Keratinocyte (primary cell): ENCODE results near the gene PPP3CB. TPM values are rescaled to one million over a fixed set of nuclear protein-coding genes. Genes with fewer than 3 reads are reported as not detected.

Experiments
- DNase-seq: peaks from one replicate; pipeline ENCODE4 v3.0.0-alpha.2; 2011; ENCODE audit warnings: low read depth, missing footprints, low spot score
- FAIRE-seq: peaks from 2 replicates; lab custom pipeline; 2011; peaks lifted over from hg19 to GRCh38; lab: Jason Lieb, UNC
- H2AFZ ChIP-seq: 2 replicates; pipeline ENCODE4 v1.6.0; 2012; ENCODE audit warnings: low read length, control low read depth, inconsistent platforms; ENCODE audit not compliant: control insufficient read depth
- H3K27ac ChIP-seq: 2 replicates; pipeline ENCODE4 v1.5.1; 2011; ENCODE audit warnings: low read length; ENCODE audit not compliant: control insufficient read depth, insufficient read depth
- H3K27me3 ChIP-seq: 3 replicates; pipeline ENCODE4 v1.6.0; 2011; ENCODE audit warnings: low read length; ENCODE audit not compliant: control insufficient read depth, insufficient read depth; ENCODE audit errors: extremely low read depth
- H3K36me3 ChIP-seq, 2 experiments: 2 replicates in 1 of 2; 3 replicates in 1 of 2; pipeline ENCODE4 v1.5.1; 2011; ENCODE audit warnings: low read length in 2 of 2, mild to moderate bottlenecking in 1 of 2; ENCODE audit not compliant: control insufficient read depth in 2 of 2, insufficient read depth in 2 of 2; ENCODE audit errors: extremely low read depth in 1 of 2
- H3K4me1 ChIP-seq: 3 replicates; pipeline ENCODE4 v1.5.1; 2011; ENCODE audit warnings: low read length; ENCODE audit not compliant: control insufficient read depth, insufficient read depth; ENCODE audit errors: extremely low read depth
- H3K4me2 ChIP-seq: 3 replicates; pipeline ENCODE4 v1.6.0; 2011; ENCODE audit warnings: low read depth, low read length; ENCODE audit not compliant: control insufficient read depth, insufficient read depth; ENCODE audit errors: extremely low read depth
- H3K4me3 ChIP-seq, 3 experiments: fragments of 200-600 bp in 1 of 3; sonication (generic) in 1 of 3; 2 replicates in 2 of 3; 3 replicates in 1 of 3; pipeline ENCODE4 v1.5.1; 2011 to 2016; ENCODE audit warnings: low read length in 3 of 3, mild to moderate bottlenecking in 3 of 3, control low read depth in 2 of 3, inconsistent platforms in 1 of 3, low read depth in 1 of 3, mixed read lengths in 1 of 3, mixed run types in 1 of 3, moderate library complexity in 1 of 3; ENCODE audit not compliant: control insufficient read depth in 2 of 3, insufficient read depth in 2 of 3; ENCODE audit errors: extremely low read depth in 1 of 3
- H3K79me2 ChIP-seq: 2 replicates; pipeline ENCODE4 v1.6.0; 2012; ENCODE audit warnings: low read length; ENCODE audit not compliant: control insufficient read depth, insufficient read depth
- H3K9ac ChIP-seq: 3 replicates; pipeline ENCODE4 v1.6.0; 2011; ENCODE audit warnings: low read length; ENCODE audit not compliant: control insufficient read depth, insufficient read depth; ENCODE audit errors: extremely low read depth
- H3K9me1 ChIP-seq: 3 replicates; pipeline ENCODE4 v1.6.0; 2011; ENCODE audit warnings: low read length; ENCODE audit not compliant: control insufficient read depth, insufficient read depth; ENCODE audit errors: extremely low read depth
- H3K9me3 ChIP-seq: 2 replicates; pipeline ENCODE4 v1.5.1; 2012; ENCODE audit warnings: low read depth, low read length; ENCODE audit not compliant: control insufficient read depth
- H4K20me1 ChIP-seq: 3 replicates; pipeline ENCODE4 v1.6.0; 2011; ENCODE audit warnings: low read length; ENCODE audit not compliant: control insufficient read depth, insufficient read depth; ENCODE audit errors: extremely low read depth
- CTCF ChIP-seq, 3 experiments: IDR thresholded peaks in 1 of 3; conservative IDR thresholded peaks in 1 of 3; optimal IDR thresholded peaks in 1 of 3; 2 replicates in 2 of 3; 3 replicates in 1 of 3; pipeline versions ENCODE3 to v1.5.1; 2011; ENCODE audit warnings: low read length in 3 of 3, mild to moderate bottlenecking in 3 of 3, moderate library complexity in 2 of 3, control low read depth in 1 of 3, inconsistent platforms in 1 of 3; ENCODE audit not compliant: insufficient read depth in 2 of 3; ENCODE audit errors: extremely low read depth in 1 of 3
- EZH2 ChIP-seq: IDR thresholded peaks from one replicate; pipeline ENCODE4 v1.6.1; 2012; ENCODE audit warnings: inconsistent platforms, mild to moderate bottlenecking, low read length, moderate library complexity
- dilution Hi-C: fragments of 300-500 bp; cut with MboI; formaldehyde crosslinking; loops from one replicate; pipeline ENCODE4 v1.7.0; 2020; ENCODE audit warnings: low sequenced_read_pairs; ENCODE audit not compliant: extremely low pct_ligation_motif_present
- polyA plus RNA-seq, 5 experiments: library from polyadenylated mRNA; depleted of rRNA in 3 of 5; stranded (reverse) in 3 of 5; stranded (forward) in 1 of 5; unstranded in 1 of 5; fragments of >200 nt; gene quantifications; 1 replicate in 1 of 5; 2 replicates in 3 of 5; 3 replicates in 1 of 5; pipeline versions ENCODE4 v1.2.1 to v1.2.3, GENCODE V29; 2011 to 2012; ENCODE audit warnings: missing spikeins in 2 of 5, low read depth in 1 of 5, low replicate concordance in 1 of 5

PPP3CB gene
- polyA plus RNA-seq, 1 donor (not counting 4 experiments of a cell fraction or from before 2014, with no cell fraction given) = 23.5 TPM

DNA sequence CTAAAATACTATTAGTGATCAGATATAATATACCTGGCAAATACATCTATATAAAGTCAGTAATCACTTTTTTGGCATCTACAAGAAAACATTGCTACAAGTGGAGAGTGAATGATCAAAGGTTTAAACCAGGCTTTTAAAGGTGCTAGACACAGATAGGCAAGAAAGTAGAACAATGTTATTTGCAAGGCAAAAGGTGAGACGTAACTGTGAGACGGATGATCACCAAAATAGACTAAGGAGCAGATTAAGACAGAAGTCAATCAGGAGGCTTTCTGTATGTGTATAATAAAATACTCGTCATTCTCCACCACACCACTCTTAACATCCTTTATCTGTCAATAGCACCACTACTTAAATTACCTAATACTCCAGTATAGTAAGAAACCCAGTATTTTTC, 90.3 kb downstream of the PPP3CB start:
- no peak overlapping the region for H3K4me2 ChIP-seq
- FAIRE-seq = no peak

GRCh38 chr10:73404690-73405089, 91.1 kb downstream of the PPP3CB start:
- Histone ChIP-seq H3K36me3 (peaks cover 0 to 10% of the 10 kb centered on the region in 2 experiments), H3K4me1 (peaks cover 2% of the 10 kb centered on the region), H3K9ac (no peak overlapping the region), H4K20me1 (peaks cover 18% of the 10 kb centered on the region), H3K4me2 (no peak overlapping the region), H3K79me2 (peaks cover 94% of the 10 kb centered on the region), H3K27ac (no peak overlapping the region), H3K9me3 (no peaks in the 10 kb centered on the region), H3K9me1 (peaks cover 3% of the 10 kb centered on the region), H2AFZ (no peak overlapping the region), H3K4me3 (no peak overlapping the region), H3K27me3 (no peaks in the 10 kb centered on the region)
- FAIRE-seq = no peak
- no peak for DNase-seq
- TF ChIP-seq CTCF (optimal IDR thresholded peaks at IDR 0.05 in 1 of 3, IDR thresholded peaks at IDR 0.05 in 1 of 3, conservative IDR thresholded peaks at IDR 0.05 in 1 of 3; ENCODE audit: extremely low read depth in 1 of 3, insufficient read depth in 2 of 3, low read length in 3 of 3) = no peak
- dilution Hi-C loops = no loop called here

More for the DNA sequence above, 90.3 kb downstream of the PPP3CB start:
- H3K27me3 ChIP-seq = no peaks in the 10 kb centered on the region
- no peak overlapping the region for H2AFZ ChIP-seq
- no peak overlapping the region for H3K27ac ChIP-seq
- DNase-seq = no peak
- no peak overlapping the region for H3K4me3 ChIP-seq
- no peaks in the 10 kb centered on the region for H3K9me3 ChIP-seq
- dilution Hi-C loops = no loop called here
- H3K9me1 ChIP-seq = peaks cover 3% of the 10 kb centered on the region
- TF ChIP-seq EZH2 (no peak), CTCF (optimal IDR thresholded peaks at IDR 0.05 in 1 of 3, IDR thresholded peaks at IDR 0.05 in 1 of 3, conservative IDR thresholded peaks at IDR 0.05 in 1 of 3; ENCODE audit: extremely low read depth in 1 of 3, insufficient read depth in 2 of 3, low read length in 3 of 3) (no peak)
- peaks cover 0 to 8% of the 10 kb centered on the region in 2 experiments for H3K36me3 ChIP-seq
- no peak overlapping the region for H3K9ac ChIP-seq
- peaks cover 2% of the 10 kb centered on the region for H3K4me1 ChIP-seq
- H4K20me1 ChIP-seq = peaks cover 18% of the 10 kb centered on the region
- H3K79me2 ChIP-seq = peaks cover 94% of the 10 kb centered on the region
